SHP77 (cell line): ENCODE data around the gene GAB2.
"Not testable (repeated sequence)": the region's sequence is repeated elsewhere in the genome, so short reads cannot be mapped to it uniquely, and the experiment has no call there.

Experiments
- DNase-seq, 2 experiments: peaks; one replicate each; lab custom pipeline; 2025; lab: John Stamatoyannopoulos, UW

Gene GAB2

GRCh38 chr11:78248903-78249302 is 168.7 kb downstream of the GAB2 start:
- no peak for DNase-seq

DNA sequence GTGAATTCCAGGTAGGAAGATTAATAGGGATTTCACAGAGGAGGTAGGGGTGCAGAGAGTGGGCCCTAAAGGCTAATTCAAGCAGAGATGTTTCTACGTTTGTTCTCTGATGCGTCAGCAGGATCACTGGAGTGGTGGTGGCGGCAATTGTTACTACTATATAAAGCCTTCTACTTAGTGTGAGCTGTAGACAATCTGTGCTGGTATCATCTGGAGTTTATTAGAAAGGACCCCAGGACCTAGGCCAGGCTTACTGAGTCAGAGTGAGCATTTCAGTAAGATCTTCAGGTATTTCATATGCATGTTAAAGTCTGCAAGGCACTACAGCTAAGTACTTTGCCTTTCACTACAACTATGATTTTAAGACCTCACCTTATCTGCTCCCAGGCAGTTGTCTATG is 169.4 kb downstream of the GAB2 start:
- DNase-seq: no peak

GRCh38 chr11:78244546-78245255 is 172.9 kb downstream of the GAB2 start:
- no peak for DNase-seq

DNA sequence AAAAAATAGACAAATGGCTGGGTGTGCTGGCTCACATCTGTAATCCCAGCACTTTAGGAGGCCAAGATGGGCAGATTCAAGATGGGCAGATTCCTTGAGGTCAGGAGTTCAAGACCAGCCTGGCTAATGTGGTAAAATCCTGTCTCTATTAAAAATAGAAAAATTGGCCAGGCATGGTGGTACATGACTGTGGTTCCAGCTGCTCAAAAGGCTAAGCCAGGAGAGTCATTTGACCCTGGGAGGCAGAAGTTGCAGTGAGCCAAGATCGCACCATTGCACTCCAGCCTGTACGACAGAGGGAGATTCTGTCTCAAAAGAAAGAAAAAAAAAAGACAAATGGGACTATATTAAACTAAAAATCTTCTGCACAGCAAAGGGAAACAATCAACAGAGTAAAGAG is 173.5 kb downstream of the GAB2 start:
- DNase-seq: no peak

GRCh38 chr11:78241475-78241874 is 176.1 kb downstream of the GAB2 start:
- DNase-seq: no peak

- no peak for DNase-seq
Measured at GRCh38 chr11:78239781-78240180, 177.8 kb downstream of the GAB2 start.

DNA sequence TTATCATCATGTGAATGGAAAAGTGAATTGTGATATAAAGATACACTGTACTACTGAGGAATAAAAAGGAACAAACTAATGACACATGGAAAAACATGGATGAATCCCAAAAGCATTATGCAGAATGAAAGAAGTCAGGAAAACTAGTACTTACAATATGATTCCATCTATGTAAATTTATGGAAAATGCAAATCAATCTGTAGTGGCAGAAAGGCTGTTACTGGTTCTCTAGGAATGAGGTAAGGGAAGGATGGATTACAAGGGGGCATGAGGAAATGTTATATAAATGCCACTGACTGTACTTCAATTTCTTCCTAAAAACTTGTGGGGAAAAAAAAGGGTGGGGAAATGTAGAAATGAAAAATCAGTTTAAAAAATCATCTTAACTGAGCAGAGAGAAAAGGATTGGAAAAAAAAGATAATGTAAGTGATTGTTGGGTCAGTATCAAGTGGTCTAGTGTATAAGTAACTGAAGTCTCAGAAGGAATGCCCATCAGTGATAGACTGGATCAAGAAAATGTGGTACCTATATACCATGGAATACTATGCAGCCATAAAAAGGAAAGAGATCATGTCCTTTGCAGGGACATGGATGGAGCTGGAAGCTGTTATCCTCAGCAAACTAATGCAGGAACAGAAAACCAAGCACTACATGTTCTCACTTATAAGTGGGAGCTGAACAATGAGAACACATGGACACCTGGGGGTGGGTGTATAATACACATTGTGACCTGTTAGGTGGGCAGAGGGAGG is 180.2 kb downstream of the GAB2 start:
- no peak for DNase-seq

DNA sequence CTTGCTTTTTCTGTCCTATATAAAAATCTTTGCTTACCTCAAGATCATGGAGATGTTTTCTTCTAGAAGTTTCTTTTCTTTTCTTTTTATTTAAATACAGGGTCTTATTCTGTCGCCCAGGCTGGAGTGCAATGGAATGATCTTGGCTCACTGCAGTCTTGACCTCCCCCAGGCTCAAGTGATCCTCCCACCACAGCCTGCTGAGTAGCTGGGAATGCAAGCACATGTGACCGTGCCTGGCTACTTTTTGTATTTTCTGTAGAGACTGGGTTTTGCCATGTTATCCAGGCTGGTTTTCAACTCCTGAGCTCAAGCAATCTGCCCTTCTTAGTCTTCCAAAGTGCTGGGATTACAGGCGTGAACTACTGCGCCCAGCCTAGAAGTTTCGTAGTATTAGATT is 183.6 kb downstream of the GAB2 start:
- no peak for DNase-seq

- not testable (repeated sequence) for DNase-seq
Measured at GRCh38 chr11:78233046-78233445, 184.6 kb downstream of the GAB2 start.

DNA sequence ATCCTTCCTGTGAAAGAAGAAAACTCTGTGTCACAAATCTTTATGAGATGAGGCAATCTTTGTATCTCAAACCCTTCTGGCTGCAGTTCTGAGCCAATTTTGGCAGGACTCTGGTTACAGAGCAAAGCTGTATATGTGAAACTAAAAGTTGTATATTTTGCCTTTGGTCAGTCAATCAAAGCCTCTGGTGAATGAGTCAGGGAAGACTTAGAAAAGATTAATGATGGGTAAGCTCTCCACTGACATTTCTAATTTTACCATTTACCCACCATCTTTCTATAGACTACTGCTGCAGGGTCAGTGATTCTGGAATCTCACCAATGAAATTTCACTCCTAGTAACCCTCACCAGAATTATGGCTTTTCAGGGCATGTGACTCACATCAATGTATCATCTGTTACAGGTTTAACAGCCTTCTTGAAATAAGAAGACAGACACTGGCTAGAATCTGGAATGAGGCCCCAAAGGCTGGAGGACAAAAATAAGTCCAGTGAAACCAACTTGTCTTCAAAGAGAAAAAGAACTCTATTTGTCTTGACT is 185.6 kb downstream of the GAB2 start:
- DNase-seq: no peak

DNA sequence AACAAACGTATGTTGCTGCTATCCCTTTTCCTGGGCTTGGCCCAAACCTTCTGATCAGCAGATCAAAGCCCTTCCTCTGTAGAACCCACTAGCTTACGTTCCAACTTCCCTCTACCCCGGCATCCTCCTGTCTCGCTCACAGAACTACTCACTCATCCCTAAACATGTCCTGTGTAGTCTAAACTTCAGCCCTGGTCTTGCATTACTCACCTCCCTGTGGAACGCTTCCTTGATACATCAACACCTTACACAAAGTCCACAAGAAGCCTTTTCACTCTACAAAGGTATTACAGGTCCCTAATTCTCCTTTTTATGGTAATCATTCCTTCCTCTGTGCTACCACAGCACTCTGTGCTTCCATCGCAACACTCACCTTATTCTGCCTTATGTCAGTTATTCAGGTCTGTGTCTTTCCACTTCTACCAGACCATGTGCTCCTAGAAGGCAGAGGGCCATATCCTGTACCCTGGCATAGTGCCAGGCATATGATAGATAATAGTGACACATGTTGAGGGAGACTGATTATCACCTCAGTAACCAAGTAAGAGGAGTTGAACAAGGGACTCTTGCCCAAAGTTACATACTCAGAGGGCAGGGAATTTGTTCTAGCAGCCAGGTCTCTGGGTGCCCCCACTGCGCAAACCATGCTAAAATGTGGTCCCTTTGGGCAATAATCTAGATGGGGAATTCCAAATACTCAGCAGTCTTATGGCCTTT is 187.3 kb downstream of the GAB2 start:
- peak in 1 of 2 experiments; percentile 1 for DNase-seq

- DNase-seq: no peak
Measured at GRCh38 chr11:78229106-78229505, 188.5 kb downstream of the GAB2 start.

GRCh38 chr11:78228467-78228866 is 189.2 kb downstream of the GAB2 start:
- DNase-seq: peak; percentile 74 to 76

GRCh38 chr11:78227921-78228320 is 189.7 kb downstream of the GAB2 start:
- DNase-seq: no peak

- DNase-seq: no peak
Measured at GRCh38 chr11:78226684-78227680, 190.6 kb downstream of the GAB2 start.

DNA sequence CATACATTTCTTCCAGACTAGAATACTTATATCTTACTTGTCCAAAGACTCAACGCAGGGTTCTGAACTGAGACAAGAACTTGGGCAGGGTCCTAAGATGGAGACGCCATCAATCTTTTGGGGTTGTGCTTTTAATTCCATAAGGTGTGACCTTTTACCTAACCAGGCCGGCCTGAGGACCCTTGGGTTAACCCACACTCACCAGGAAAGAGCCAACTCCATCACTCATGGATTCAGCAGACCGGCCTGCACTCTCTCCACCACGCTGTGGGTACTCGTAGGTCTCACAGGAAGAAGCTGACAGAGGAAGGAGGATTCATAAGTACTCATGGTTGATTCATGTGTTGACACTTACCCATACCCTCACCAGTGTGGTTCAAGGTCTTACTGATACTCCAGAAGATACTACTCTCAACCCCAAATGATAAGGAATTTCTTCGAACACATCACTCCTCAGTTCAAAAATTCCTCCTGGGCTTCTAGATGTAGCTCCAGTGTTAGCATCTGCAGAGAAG is 192.7 kb downstream of the GAB2 start:
- DNase-seq: no peak

- no peak for DNase-seq
Measured at GRCh38 chr11:78224506-78224905, 193.1 kb downstream of the GAB2 start.

DNA sequence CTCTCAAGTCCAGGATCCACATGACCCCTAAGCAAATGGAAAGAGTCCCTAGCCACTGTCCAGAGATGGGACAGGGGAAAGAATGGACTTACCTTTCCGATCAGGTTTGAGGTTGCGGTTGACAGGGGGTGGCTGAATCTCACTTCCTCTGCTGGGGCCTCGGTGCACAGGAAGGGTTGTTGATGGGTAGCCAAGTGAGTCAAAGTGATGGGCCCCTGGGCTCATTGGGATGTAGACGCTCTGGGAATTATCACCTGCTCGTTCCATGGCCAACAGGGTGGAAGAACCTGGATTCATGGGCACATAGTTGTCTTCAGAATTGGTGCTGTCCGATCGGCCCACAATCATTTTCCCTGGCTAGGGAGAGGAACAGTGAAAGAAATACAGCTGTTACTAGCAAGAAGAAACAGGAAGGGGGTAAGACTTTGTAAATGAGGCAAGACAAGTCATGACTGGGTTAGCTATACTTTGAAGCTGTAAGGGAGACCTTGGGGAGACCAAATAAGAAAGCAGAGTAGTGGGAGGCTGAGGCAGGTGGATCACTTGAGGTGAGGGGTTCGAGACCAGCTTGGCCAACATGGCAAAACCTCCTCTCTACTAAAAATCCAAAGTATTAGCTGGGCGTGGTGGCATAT is 194.2 kb downstream of the GAB2 start:
- no peak for DNase-seq

DNA sequence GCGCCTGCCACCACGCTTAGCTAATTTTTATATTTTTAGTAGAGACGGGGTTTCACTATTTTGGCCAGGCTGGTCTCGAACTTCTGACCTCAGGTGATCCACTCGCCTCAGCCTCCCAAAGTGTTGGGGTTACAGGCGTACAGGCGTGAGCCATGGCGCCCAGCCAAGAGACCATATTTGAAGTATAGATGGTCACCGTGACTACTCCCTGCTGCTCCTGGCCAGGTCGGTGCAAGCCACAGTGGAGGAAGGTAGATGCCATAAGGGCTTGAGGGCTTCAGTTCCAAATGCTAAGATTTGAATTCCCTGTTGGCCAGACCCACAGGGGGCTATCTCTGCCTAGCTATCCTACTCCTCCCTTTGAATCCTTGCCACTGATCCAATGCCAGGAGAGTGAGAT is 194.9 kb downstream of the GAB2 start:
- DNase-seq: not testable (repeated sequence)

- no peak for DNase-seq
Measured at GRCh38 chr11:78221396-78222315, 196.0 kb downstream of the GAB2 start.
